Stimulated activated CD4-positive, alpha-beta T cell treated with anti-CD3 and anti-CD28 coated beads, Interleukin-2, amount 100 ng/mL, for 48 hours (primary cell): Measurements from ENCODE around the gene IHH.

Experiments
- DNase-seq, 2 donors: peaks; one replicate each; pipeline ENCODE4 v3.0.0-alpha.2; 2020

Gene IHH

GRCh38 chr2:219060821-219061791 lies at the start of gene IHH:
Gene IHH (minus strand): TSS chr2:219060921. CDS start chr2:219060467, 454 bp downstream.
- DNase-seq, result no peak

DNA sequence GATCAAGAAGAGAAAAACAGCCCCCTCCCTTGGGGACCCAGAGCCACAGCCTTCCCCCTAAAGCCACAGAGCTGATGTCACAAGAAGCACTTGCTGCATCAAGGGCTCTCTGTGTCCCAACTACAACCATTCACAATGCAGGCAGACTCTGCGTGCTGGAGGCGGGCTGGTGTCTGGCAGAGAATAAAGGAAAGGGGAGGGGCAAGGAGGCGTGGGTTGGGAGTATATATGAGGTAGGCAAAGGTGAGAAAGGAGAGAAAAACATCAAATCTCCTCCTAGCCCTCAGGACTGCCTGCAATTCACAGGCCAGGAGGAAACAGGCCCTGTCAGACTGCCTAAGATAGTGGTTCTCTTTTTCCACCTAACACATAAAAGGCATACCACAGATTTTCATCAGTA lies 48.8 kb upstream of the IHH start:
- peak; percentile 25 to 26 for DNase-seq

DNA sequence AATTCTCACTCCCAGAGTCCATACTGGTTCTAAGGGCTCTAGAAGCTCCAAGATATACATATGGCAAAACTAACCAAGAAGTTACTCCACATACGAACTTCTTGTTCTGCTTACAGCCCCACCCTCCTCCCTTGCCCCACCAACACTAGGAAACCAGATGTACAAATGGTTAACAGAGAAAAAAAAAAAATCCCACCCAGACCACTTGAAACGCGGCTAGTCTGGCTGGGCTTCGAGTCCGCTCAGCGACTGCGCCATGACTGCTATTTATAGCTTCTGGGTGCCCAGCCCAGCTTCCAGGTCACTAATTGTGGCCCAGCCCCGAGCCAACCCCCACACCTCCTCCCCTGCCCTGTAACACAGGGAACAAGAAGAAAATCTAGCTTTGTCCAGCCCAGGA lies 47.0 kb upstream of the IHH start:
- DNase-seq, result no peak

- no peak for DNase-seq
These were observed 45.5 kb upstream of the IHH start for GRCh38 chr2:219106251-219106650.

GRCh38 chr2:219104107-219105035 lies 43.6 kb upstream of the IHH start:
- no peak for DNase-seq

GRCh38 chr2:219099329-219099728 lies 38.6 kb upstream of the IHH start:
- DNase-seq, result no peak

- DNase-seq, result no peak
These were observed 34.8 kb upstream of the IHH start for GRCh38 chr2:219095406-219095935.

DNA sequence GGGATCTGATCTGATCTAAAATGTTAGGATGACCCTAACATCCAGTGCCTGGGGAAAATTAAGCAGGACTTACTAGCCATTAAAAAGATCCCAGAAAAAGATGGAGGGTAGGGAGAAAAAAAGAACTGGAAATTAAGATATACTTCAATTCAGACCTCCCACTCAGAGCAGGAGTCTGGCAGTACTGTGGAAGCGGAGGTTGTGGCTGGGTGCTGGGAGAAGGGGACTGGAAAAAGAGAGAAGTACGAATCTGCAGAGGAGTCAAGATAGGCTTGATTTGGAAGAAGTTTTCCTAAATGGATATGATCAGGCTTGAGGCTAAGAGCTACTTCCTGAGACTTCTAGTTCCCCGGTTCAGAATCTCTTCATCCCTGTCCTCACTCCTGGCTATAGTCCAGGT lies 33.5 kb upstream of the IHH start:
- DNase-seq, result no peak

DNA sequence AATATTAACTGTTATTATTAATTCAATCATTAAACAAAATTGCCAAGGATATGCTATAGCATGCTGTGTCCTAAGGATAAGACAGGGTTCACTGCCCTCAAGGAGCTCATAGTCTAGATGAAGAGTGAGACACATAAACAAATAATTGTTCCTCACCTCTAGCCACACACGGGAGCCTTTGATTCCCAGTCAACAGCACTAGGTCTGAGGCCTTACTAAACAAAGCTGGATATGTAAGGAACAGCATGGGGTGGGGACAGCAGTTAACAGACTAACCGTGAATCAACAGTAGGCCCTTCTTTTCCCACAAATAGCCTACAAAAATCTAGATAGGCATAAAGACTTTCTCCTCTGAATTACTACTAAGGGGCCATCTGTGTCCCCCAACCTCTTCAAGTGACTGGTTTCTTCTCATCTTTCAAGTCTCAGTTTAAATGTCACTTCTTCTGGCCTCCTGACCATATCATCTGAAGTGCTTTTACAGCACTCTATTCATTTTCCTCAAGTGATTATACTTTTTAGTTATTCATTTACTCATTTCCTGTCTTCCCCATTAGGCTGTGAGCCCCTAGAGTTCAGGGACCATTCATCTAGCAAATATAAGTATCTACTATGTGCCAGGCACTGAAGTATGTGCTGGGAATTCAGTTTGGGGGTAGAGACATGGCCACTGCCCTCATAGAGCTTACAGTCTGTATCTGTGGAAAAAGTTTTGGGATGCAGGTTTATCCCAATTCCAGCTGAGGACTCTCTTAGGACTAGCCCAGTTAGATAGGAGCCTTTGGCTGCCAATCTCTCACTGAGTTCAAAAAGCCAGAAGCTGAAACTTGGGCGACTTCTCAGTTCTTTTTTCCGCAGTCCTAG lies 29.9 kb upstream of the IHH start:
- no peak for DNase-seq

DNA sequence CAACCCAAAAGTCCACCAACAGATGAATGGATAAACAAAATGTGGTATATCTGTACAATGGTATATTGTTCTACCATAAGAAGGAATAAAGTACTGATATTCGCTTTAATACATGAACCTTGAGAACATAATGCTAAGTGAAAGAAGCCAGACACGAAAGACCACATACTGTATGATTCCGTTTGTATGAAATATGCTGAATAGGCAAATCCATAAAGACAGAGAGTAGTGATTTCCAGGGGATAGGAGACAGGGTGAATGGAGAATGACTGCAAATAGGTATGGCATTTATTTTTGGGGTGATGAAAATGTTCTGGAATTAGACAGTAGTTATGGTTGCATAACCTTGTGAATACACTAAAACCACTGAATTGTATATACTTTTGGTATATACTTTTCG lies 28.6 kb upstream of the IHH start:
- no peak for DNase-seq

- no peak for DNase-seq
These were observed 27.1 kb upstream of the IHH start for GRCh38 chr2:219087848-219088247.

GRCh38 chr2:219087361-219087760 lies 26.6 kb upstream of the IHH start:
- no peak for DNase-seq

GRCh38 chr2:219086196-219086595 lies 25.5 kb upstream of the IHH start:
- DNase-seq, result no peak

GRCh38 chr2:219084791-219085190 lies 24.1 kb upstream of the IHH start:
- DNase-seq, result no peak

DNA sequence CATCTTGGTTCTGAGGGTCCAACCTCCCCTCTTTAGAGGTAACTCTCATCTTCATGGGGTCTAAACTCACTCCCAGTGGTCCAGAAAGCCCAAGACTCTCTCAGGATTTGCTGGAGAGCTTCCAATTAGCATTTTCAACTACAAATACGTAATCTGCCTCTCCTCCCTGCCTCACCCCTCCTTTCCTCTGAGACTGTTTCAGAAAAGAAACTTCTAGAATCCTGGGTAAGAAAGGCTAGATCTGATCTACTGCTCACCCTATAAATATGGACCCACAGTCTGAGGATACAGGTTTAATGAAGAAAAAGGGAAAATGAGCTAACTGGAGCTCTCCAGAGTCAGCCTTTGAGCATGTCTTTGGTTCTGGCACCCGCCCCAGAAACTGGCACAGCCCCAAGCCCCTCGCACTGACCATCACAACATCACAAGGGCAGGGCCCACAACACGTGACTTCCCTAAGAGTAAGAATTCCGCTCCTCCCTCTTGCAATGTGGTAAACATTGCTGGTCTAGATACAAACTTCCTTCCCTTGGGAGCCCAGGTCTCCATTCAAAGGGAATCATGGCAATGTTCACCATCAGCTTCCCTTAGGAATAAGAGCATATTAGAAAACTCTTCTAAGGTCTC lies 21.7 kb upstream of the IHH start:
- no peak for DNase-seq

GRCh38 chr2:219081701-219082331 lies 21.1 kb upstream of the IHH start:
- DNase-seq, result no peak

- DNase-seq, result no peak
These were observed 20.4 kb upstream of the IHH start for GRCh38 chr2:219081096-219081495.

- DNase-seq, result no peak
These were observed 18.7 kb upstream of the IHH start for GRCh38 chr2:219079417-219079816.

DNA sequence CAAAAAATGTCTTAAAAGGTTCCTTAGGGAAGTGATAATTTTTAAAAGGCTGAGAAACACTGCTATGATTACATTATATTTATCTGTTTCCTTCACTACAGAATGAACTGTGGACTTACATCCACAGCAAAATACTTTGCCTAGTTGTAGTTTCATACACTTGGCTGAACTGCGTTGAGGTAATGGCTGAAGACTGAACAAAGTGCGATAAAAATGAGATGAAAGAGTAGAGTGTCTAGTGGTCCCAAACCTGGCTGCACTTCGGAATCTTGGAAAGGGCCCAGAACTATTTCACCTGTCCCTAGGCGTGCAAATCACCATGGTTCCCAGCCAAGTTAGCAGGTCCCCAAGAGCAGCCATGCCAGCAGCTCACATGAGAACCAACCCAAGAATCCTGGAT lies 18.2 kb upstream of the IHH start:
- DNase-seq, result no peak

- DNase-seq, result no peak
These were observed 17.4 kb upstream of the IHH start for GRCh38 chr2:219078126-219078525.

DNA sequence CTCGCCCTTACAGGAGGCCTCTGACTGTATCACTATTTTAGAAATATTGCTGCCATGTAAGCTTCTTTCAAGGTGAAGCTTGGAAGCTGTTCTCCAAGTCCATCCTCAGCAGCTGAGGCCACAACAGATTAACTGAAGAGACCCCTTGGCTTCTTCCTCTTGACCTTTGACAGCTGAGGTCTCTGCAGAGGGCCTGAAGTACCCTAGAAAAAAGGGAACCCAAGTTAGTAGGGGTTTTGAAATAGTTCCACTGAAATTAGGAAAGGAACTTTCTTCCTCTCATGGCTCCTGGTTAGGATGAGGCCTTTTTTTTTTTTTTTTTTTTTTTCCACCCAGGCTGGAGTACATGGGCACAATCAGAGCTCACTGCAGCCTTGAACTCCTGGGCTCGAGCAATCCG lies 15.5 kb upstream of the IHH start:
- no peak for DNase-seq
